ENCODE measurements around the gene RYR1. TPM values are rescaled to one million over a fixed set of nuclear protein-coding genes. Genes with fewer than 3 reads are reported as not detected.
"Not testable (repeated sequence)": the region's sequence is repeated elsewhere in the genome, so short reads cannot be mapped to it uniquely, and the experiment has no call there.

The RYR1 gene
- total RNA-seq, 1 donor from 2014 or later = 0.06 TPM

DNA sequence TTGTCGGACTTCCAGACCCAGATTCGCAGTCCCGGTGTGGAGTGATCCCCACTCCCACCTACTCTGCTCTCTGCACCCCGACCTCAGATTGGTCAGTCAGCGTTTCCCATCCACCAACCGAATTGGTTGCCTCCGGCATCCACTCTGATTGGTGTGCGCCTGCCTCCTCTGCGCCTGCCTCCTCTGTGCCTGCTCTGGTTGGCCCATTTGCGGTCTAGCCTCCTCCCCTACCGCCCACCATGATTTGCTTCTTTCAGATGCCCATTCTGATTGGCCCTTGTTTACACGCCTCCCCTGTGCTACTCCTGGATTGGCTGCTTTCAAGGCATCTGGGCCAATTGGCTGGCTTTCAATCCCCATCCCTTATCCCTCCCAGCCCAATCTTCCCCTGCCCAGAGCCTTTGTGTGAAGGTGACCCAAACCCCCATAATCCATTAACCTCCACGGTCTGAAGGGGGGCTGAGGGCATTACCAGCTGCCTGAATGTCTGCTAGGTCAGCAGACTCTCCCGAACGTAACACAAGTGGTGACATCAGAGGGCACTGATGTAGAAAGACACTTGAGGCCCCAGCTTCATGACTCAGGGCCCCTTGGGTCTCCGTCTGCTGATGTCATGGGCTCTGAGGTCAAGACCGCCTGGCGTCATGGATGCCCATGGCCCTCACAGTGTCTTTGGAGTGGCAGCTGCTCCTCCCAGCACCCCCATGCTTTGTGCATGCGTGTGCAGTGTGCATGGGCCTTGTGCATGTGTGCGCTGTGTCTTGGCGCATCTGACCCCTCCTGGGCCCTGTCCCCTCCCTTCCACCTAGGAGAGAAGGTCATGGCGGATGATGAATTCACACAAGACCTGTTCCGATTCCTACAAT is 103.8 kb downstream of the RYR1 start:
- no peak for DNase-seq (ENCODE audit: extremely low read depth, low read depth, low spot score)

DNA sequence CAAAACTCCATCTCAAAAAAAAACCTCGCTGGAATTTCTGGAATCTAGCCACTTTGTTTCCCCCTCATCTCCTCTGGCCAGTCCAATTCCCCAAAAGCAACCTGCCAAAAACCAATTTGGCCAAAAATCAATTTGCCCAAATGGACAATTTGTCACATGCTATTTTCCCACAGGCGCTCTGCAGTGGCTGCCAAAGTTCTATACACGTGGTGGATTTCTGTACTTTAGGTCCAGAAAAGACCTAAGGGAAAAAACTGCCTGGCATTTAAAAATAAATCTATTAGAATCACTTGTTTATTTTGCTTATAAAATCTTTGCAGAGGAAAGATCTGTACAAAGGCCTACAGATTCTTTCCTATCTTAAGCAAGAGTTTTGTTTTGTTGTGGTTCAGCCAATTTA is 104.9 kb downstream of the RYR1 start:
- DNase-seq (ENCODE audit: extremely low read depth, low read depth, low spot score) = no peak

DNA sequence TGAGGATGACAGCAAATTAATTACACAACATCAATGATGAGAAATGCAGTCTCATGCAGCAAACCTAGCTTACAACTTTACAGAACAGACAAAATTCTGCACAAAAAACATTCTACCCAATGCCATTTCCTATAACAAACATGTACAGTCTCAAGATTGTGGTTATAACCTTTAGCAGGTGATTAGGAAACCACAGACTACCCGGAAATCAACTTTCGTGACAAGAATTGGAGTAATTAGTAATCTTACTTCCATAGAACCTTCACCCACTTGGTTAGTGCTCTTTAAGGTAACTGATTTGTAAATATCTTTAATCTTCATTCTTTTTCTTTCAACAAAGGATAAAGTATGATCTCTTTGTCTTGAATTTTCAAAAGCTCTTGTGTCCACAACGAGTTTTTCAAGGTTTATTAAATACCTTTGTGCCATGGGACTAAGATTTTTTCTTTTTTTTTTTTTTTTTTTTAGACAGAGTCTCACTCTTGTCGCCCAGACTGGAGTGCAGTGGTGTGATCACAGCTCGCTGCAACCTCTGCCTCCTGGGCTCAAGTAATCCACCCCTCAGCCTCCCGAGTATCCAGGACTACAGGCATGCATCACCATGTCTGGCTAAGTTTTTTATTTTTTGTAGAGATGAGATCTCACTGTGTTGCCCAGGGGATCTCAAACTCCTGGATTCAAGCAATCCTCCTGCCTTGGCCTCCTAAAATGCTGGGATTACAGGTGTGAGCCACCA is 105.5 kb downstream of the RYR1 start:
- DNase-seq (ENCODE audit: extremely low read depth, low read depth, low spot score) = no peak

DNA sequence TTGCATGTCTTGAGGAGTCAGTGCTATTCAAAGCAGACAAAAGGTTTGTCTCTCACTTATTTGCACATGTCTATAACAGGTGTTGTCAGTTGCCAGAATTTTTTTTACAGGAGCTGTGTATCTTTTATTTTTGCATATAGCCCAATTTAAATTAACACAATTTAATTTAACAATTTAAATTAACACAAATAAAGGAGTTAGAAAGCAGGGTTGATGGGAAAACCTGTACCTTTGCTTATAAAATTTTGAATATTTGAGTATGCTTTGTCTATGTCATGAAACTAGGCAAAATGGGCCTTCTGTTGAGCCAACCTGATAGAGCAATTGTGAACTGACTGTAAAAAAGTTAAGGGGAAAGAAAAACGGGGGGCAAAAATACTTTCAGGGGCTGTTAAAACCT is 106.3 kb downstream of the RYR1 start:
- no peak for DNase-seq (ENCODE audit: extremely low read depth, low read depth, low spot score)

GRCh38 chr19:38542040-38542439 is 108.5 kb downstream of the RYR1 start:
- no peak for DNase-seq (ENCODE audit: extremely low read depth, low read depth, low spot score)

DNA sequence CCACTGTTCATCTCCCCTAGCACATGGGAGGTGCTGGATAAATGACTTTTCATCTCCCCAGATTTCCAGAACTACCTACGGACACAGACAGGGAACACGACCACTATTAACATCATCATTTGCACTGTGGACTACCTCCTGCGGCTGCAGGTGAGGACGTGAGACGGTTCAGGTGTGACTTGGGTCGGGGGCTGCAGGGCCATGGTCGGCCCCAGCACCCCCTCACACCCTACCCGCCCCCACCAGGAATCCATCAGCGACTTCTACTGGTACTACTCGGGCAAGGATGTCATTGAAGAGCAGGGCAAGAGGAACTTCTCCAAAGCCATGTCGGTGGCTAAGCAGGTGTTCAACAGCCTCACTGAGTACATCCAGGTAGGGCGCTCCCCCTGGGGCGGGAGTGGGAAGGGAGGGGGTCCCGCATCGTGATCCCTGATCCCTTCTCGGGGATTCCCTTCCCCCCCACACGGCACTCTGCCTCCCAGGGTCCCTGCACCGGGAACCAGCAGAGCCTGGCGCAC is 109.9 kb downstream of the RYR1 start:
- DNase-seq (ENCODE audit: extremely low read depth, low read depth, low spot score) = no peak

- peak; percentile 65 for DNase-seq (ENCODE audit: extremely low read depth, low read depth, low spot score)
Measured at GRCh38 chr19:38543807-38544568, 110.5 kb downstream of the RYR1 start.

DNA sequence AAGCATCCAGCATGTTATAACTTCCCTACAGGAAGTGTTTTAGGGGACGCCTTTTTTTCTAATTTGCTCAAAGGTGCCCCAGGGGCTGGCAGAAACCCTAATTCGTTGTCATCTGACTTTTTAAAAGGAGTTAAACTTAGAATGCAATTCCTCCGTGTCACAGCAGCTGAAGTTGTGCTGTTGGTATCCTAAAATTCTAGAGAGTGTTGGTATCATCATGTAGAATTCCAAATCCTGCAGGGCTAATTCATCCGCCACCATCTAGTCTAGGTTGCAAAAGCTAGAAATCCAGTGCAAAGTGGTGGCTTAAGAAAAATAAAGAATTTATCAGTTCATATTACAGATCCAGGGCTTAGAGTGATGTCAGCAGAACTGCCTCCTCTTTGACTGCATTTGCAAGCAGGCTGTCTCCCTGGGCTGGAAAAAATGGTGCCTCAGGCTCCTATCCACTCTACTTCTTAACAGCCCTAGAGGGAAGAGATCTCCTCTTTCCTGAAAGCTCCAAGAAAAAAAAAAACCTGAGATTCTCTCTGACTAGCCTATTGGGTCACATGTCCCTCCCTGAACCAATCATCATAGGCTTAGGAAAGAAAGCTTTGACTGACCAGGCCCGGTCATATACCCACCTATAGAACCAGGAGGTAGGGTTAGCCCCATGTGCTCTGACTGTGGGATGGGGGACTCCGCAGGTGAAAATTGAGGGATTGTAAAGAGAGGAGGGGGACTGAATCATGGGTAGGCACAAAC is 111.3 kb downstream of the RYR1 start:
- DNase-seq (ENCODE audit: extremely low read depth, low read depth, low spot score) = no peak

DNA sequence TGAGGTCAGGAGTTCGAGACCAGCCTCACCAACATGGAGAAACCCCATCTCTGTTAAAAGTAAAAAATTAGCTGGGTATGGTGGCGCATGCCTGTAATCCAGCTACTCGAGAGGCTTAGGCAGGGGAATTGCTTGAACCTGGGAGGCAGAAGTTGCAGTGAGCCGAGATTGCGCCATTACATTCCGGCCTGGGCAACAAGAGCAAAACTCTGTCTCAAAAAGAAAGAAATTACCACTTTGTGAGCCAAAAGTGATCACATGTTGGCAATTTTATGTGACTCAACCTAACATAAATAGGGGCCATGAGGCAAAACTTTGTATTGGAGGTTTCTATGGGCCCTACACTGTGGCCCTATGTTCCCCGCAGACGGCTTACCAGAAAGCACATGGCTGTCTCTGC is 112.1 kb downstream of the RYR1 start:
- no peak for DNase-seq (ENCODE audit: extremely low read depth, low read depth, low spot score)

GRCh38 chr19:38547421-38547820 is 113.9 kb downstream of the RYR1 start:
- no peak for DNase-seq (ENCODE audit: extremely low read depth, low read depth, low spot score)

- DNase-seq (ENCODE audit: extremely low read depth, low read depth, low spot score) = no peak
Measured at GRCh38 chr19:38549061-38549460, 115.6 kb downstream of the RYR1 start.

GRCh38 chr19:38549942-38550341 is 116.5 kb downstream of the RYR1 start:
- DNase-seq (ENCODE audit: extremely low read depth, low read depth, low spot score) = no peak

- DNase-seq (ENCODE audit: extremely low read depth, low read depth, low spot score) = no peak
Measured at GRCh38 chr19:38550376-38550775, 116.9 kb downstream of the RYR1 start.

GRCh38 chr19:38551450-38551813 is 117.9 kb downstream of the RYR1 start:
- no peak for DNase-seq (ENCODE audit: extremely low read depth, low read depth, low spot score)

GRCh38 chr19:38553239-38553638 is 119.7 kb downstream of the RYR1 start:
- DNase-seq (ENCODE audit: extremely low read depth, low read depth, low spot score) = not testable (repeated sequence)

- DNase-seq (ENCODE audit: extremely low read depth, low read depth, low spot score) = no peak
Measured at GRCh38 chr19:38554676-38555141, 121.2 kb downstream of the RYR1 start.

DNA sequence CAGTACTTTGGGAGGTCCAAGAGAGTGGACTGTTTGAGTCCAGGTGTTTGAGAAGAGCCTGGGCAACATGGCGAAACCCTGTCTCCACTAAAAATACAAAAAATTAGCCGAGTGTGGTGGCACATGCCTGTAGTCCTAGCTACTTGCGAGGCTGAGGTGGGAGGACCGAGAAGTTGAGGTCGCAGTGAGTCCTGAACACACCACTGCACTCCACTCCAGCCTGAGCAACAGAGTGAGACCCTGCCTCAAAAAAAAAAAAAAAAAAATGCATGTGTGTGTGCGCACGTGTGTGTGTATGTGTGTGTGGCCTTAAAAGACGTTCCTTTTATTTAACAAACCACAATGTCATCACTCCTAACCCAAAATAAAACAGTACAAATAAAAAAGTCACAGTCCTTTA is 121.7 kb downstream of the RYR1 start:
- DNase-seq (ENCODE audit: extremely low read depth, low read depth, low spot score) = no peak

DNA sequence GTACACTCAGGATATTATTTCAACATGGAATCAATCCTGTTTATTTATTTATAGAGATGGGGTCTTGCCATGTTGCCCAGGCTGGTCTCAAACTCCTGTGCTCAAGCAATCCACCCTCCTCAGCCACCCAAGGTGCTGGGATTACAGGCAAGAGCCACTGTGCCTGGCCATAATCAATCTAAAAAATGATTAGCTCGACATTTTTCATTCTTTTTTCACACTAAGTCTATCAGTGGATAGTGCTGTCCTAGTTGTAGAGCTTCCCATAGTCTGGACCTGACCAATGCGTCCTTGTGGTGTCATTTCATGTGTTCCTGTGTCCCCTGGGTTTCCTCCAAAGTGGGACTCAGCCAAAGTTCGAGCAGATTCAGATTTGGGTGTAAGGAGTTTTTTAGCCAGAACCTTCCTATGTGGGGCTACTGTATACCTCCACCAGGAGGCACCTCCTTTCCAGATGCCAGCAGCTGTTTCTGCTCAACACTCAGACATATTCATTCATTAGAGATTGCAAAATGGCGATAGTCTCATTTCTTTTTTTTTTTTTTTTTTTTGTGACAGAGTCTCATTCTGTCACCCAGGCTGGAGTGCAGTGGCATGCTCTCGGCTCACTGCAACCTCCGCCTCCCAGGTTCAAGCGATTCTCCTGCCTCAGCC is 123.2 kb downstream of the RYR1 start:
- no peak for DNase-seq (ENCODE audit: extremely low read depth, low read depth, low spot score)

GRCh38 chr19:38557205-38557799 is 123.8 kb downstream of the RYR1 start:
- no peak for DNase-seq (ENCODE audit: extremely low read depth, low read depth, low spot score)
